ENCODE measurements around the gene FOXJ1. TPM values are rescaled to one million over a fixed set of nuclear protein-coding genes. Genes with fewer than 3 reads are reported as not detected.

FOXJ1 gene
- total and polyA plus RNA-seq, 2 of the 13 experiments (the other 11 are each of a cell fraction or from before 2014, with no cell fraction given) = 0.98 to 1.6 TPM

GRCh38 chr17:76111956-76112355, 29.1 kb downstream of the FOXJ1 start:
- Histone ChIP-seq H3K9me3 (ENCODE audit: low read length) (no peaks in the 10 kb centered on the region), H3K79me2 (ENCODE audit: insufficient read depth, low read length) (no peaks in the 10 kb centered on the region), H3K27me3 (ENCODE audit: control insufficient read depth in 1 of 2, insufficient read depth in 2 of 2, low read length in 2 of 2) (no peaks in the 10 kb centered on the region), H3K9ac (ENCODE audit: insufficient read depth, low read depth, low read length) (no peak overlapping the region), H4K20me1 (ENCODE audit: insufficient read depth, low read length) (no peaks in the 10 kb centered on the region), H3K36me3 (replicated peaks in 1 of 2; ENCODE audit: control insufficient read depth in 1 of 2, insufficient read depth in 2 of 2, low read length in 2 of 2) (no peaks in the 10 kb centered on the region; a peak in 1 of 5 replicates), H3K4me1 (ENCODE audit: insufficient read depth, low read length) (no peaks in the 10 kb centered on the region), H3K27ac (ENCODE audit: extremely low read length, insufficient read depth, low read length) (no peak overlapping the region), H2AFZ (ENCODE audit: low read length) (no peak overlapping the region), H3K4me2 (ENCODE audit: low read depth, low read length) (no peak overlapping the region), H3K4me3 (replicated peaks in 1 of 3; ENCODE audit: insufficient read depth in 1 of 3, low read depth in 2 of 3, low read length in 3 of 3) (no peak overlapping the region)
- no peak for ATAC-seq
- no peak for FAIRE-seq
- CTCF ChIA-PET (ENCODE audit: low intra/inter-chr PET ratio, low total read pairs) = no interaction called here
- 59% methylated on average over 2 of the region's 2 CpGs for WGBS (ENCODE audit: low lambda C conversion rate)
- intact Hi-C loops (cut with micrococcal nuclease; ENCODE audit: unreplicated experiment) = no loop called here
- no TSS peak for BruUV-seq (replicated peaks)
- POLR2A ChIA-PET = no interaction called here
- DNase-seq (ENCODE audit: low spot score) = no peak
- TF ChIP-seq ZNF263 (CRISPR knock-in tag; IDR thresholded peaks at IDR 0.05) (peak; percentile 25; the same call in 1 of the 2 replicates), DPF2 (CRISPR knock-in tag; IDR thresholded peaks at IDR 0.05; ENCODE audit: borderline replicate concordance, low read depth) (no peak)
- in situ Hi-C loops (cut with HindIII; ENCODE audit: extremely low pct_ligation_motif_present, low pct_unique_long_range_greater_than_20kb) = no loop called here

GRCh38 chr17:76107509-76107908, 33.5 kb downstream of the FOXJ1 start:
- intact Hi-C loops (cut with micrococcal nuclease; ENCODE audit: unreplicated experiment) = no loop called here
- H4K20me1 ChIP-seq (ENCODE audit: insufficient read depth, low read length) = no peaks in the 10 kb centered on the region
- H3K9ac ChIP-seq (ENCODE audit: insufficient read depth, low read depth, low read length) = no peak overlapping the region
- no peak overlapping the region for H3K27ac ChIP-seq (ENCODE audit: extremely low read length, insufficient read depth, low read length)
- ATAC-seq (no peak), DNase-seq (ENCODE audit: low spot score) (peak; percentile 58), FAIRE-seq (no peak)
- ChIA-PET CTCF (ENCODE audit: low intra/inter-chr PET ratio, low total read pairs) (no interaction called here), POLR2A (interaction anchor here (1.5 kb wide), 1 partner anchor 36 kb away, joined by 3 read pairs; the partner anchor contains the start of gene SRP68)
- H3K4me1 ChIP-seq (ENCODE audit: insufficient read depth, low read length) = peaks cover 35% of the 10 kb centered on the region
- peak; percentile 15; the same call in 1 of the 2 replicates for TF ChIP-seq STAG1 (CRISPR knock-in tag; IDR thresholded peaks at IDR 0.05)
- no peak for TF ChIP-seq PLRG1 (conservative IDR thresholded peaks at IDR 0.05)
- TF ChIP-seq CTCF (CRISPR knock-in tag; IDR thresholded peaks at IDR 0.05) = peak; percentile 35
- no peak for TF ChIP-seq ZNF20 (CRISPR knock-in tag; IDR thresholded peaks at IDR 0.05)
- peak; percentile 18; the same call in 1 of the 2 replicates for TF ChIP-seq SMC3 (IDR thresholded peaks at IDR 0.05; ENCODE audit: low read length)
- no peak for TF ChIP-seq NFYB (CRISPR knock-in tag; IDR thresholded peaks at IDR 0.05)
- TF ChIP-seq ETS1 (CRISPR knock-in tag; IDR thresholded peaks at IDR 0.05) = no peak
- TF ChIP-seq KAT2B (IDR thresholded peaks at IDR 0.05; ENCODE audit: borderline replicate concordance, low read depth, low read length) = no peak
- TF ChIP-seq SALL2 (CRISPR knock-in tag; IDR thresholded peaks at IDR 0.05) = no peak
- no peak for TF ChIP-seq KDM5B (CRISPR knock-in tag; IDR thresholded peaks at IDR 0.05; ENCODE audit: borderline replicate concordance)
- no TSS peak for BruUV-seq (replicated peaks)
- no peaks in the 10 kb centered on the region for H3K36me3 ChIP-seq (replicated peaks in 1 of 2; ENCODE audit: control insufficient read depth in 1 of 2, insufficient read depth in 2 of 2, low read length in 2 of 2)
- H3K4me2 ChIP-seq (ENCODE audit: low read depth, low read length) = no peak overlapping the region
- H3K9me3 ChIP-seq (ENCODE audit: low read length) = no peaks in the 10 kb centered on the region
- no peak overlapping the region for H3K4me3 ChIP-seq (replicated peaks in 1 of 3; ENCODE audit: insufficient read depth in 1 of 3, low read depth in 2 of 3, low read length in 3 of 3)
- WGBS (ENCODE audit: low lambda C conversion rate) = 35% methylated on average over 6 of the region's 6 CpGs
- no peak overlapping the region for H2AFZ ChIP-seq (ENCODE audit: low read length)
- no peaks in the 10 kb centered on the region; a peak in 1 of 5 replicates for H3K27me3 ChIP-seq (ENCODE audit: control insufficient read depth in 1 of 2, insufficient read depth in 2 of 2, low read length in 2 of 2)
- H3K79me2 ChIP-seq (ENCODE audit: insufficient read depth, low read length) = peaks cover 8% of the 10 kb centered on the region
- in situ Hi-C loops (cut with HindIII; ENCODE audit: extremely low pct_ligation_motif_present, low pct_unique_long_range_greater_than_20kb) = no loop called here
